ENCODE measurements around the gene CPVL. TPM values are rescaled to one million over a fixed set of nuclear protein-coding genes. Genes with fewer than 3 reads are reported as not detected.

Gene CPVL
- total RNA-seq, 4 donors from 2014 or later = 3.1 to 17.5 (median 11.5) TPM

GRCh38 chr7:29005829-29006228 lies 140.5 kb downstream of the CPVL start:
- 65% methylated on average over 3 of the region's 3 CpGs for WGBS, 2 donors
- Histone ChIP-seq H3K4me1 (no peaks in the 10 kb centered on the region), H3K4me3 (no peak overlapping the region), H3K27me3 (no peaks in the 10 kb centered on the region), H3K27ac (no peak overlapping the region), H3K36me3 (no peaks in the 10 kb centered on the region), H3K9me3 (no peaks in the 10 kb centered on the region)
- no peak for TF ChIP-seq CTCF (IDR thresholded peaks at IDR 0.05)
- TF ChIP-seq EP300 (IDR thresholded peaks at IDR 0.05) = no peak
- no peak for TF ChIP-seq POLR2A (IDR thresholded peaks at IDR 0.05)
- DNase-seq (ENCODE audit: low spot score in 2 of 2) = no peak

- no peak overlapping the region for H3K27ac ChIP-seq
These were observed 140.9 kb downstream of the CPVL start for GRCh38 chr7:29005406-29005805.

GRCh38 chr7:29003703-29004102 lies 142.6 kb downstream of the CPVL start:
- DNase-seq (ENCODE audit: low spot score in 2 of 2) = no peak
- Histone ChIP-seq H3K4me3 (no peak overlapping the region), H3K27me3 (no peaks in the 10 kb centered on the region), H3K36me3 (no peaks in the 10 kb centered on the region), H3K4me1 (peaks cover 0 to 15% (median 0%) of the 10 kb centered on the region in 4 donors), H3K9me3 (no peaks in the 10 kb centered on the region), H3K27ac (no peak overlapping the region)
- TF ChIP-seq CTCF (IDR thresholded peaks at IDR 0.05) (no peak), POLR2A (IDR thresholded peaks at IDR 0.05) (no peak), EP300 (IDR thresholded peaks at IDR 0.05) (no peak)
- 94 to 96% methylated on average over 5 of the region's 5 CpGs for WGBS, 2 donors

More at GRCh38 chr7:29005406-29005805, 140.9 kb downstream of the CPVL start:
- no peak overlapping the region for H3K4me3 ChIP-seq
- TF ChIP-seq CTCF (IDR thresholded peaks at IDR 0.05) (no peak), EP300 (IDR thresholded peaks at IDR 0.05) (no peak), POLR2A (IDR thresholded peaks at IDR 0.05) (no peak)
- no peaks in the 10 kb centered on the region for H3K9me3 ChIP-seq
- DNase-seq (ENCODE audit: low spot score in 2 of 2) = no peak
- H3K36me3 ChIP-seq = no peaks in the 10 kb centered on the region
- 17 to 19% methylated on average over 1 of the region's 1 CpG for WGBS, 2 donors
- H3K27me3 ChIP-seq = no peaks in the 10 kb centered on the region
- H3K4me1 ChIP-seq = peaks cover 0 to 4% (median 0%) of the 10 kb centered on the region in 4 donors

GRCh38 chr7:29000717-29001076 lies 145.6 kb downstream of the CPVL start:
- TF ChIP-seq POLR2A (IDR thresholded peaks at IDR 0.05) (no peak), CTCF (IDR thresholded peaks at IDR 0.05) (no peak), EP300 (IDR thresholded peaks at IDR 0.05) (no peak)
- Histone ChIP-seq H3K27me3 (no peaks in the 10 kb centered on the region), H3K36me3 (no peaks in the 10 kb centered on the region), H3K4me3 (no peak overlapping the region), H3K4me1 (peaks cover 0 to 23% (median 0%) of the 10 kb centered on the region in 4 donors), H3K27ac (no peak overlapping the region), H3K9me3 (no peaks in the 10 kb centered on the region)
- 72 to 91% methylated on average over 2 of the region's 2 CpGs for WGBS, 2 donors
- DNase-seq (ENCODE audit: low spot score in 2 of 2) = no peak

- H3K4me1 ChIP-seq = peaks cover 0 to 23% (median 0%) of the 10 kb centered on the region in 4 donors
- no peak overlapping the region for H3K4me3 ChIP-seq
- 43 to 44% methylated on average over 12 of the region's 12 CpGs for WGBS, 2 donors
- no peaks in the 10 kb centered on the region for H3K27me3 ChIP-seq
- no peaks in the 10 kb centered on the region for H3K9me3 ChIP-seq
- TF ChIP-seq POLR2A (IDR thresholded peaks at IDR 0.05) (no peak), CTCF (IDR thresholded peaks at IDR 0.05) (no peak), EP300 (IDR thresholded peaks at IDR 0.05) (no peak)
- no peaks in the 10 kb centered on the region for H3K36me3 ChIP-seq
- DNase-seq (ENCODE audit: low spot score in 2 of 2) = no peak
- no peak overlapping the region for H3K27ac ChIP-seq
These were observed 146.2 kb downstream of the CPVL start for GRCh38 chr7:28999895-29000716.

Measured in tibial nerve (tissue), 4 donors.